Duodenal mucosa (tissue), 2 donors: ENCODE data around the gene ITPR1.
"Not testable (repeated sequence)": the region's sequence is repeated elsewhere in the genome, so short reads cannot be mapped to it uniquely, and the experiment has no call there.

ENCODE experiments used
- H3K27ac ChIP-seq: one replicate; pipeline ENCODE4 v1.7.0; 2013; ENCODE audit warnings: low read depth, low read length
- H3K27me3 ChIP-seq, 2 donors: one replicate each; pipeline ENCODE4 v1.7.0; 2013; ENCODE audit warnings: low read length in 2 of 2, control low read depth in 1 of 2; ENCODE audit not compliant: insufficient read depth in 2 of 2, control insufficient read depth in 1 of 2
- H3K36me3 ChIP-seq, 2 donors: one replicate each; pipeline ENCODE4 v1.7.0; 2013; ENCODE audit warnings: low read length in 2 of 2, control low read depth in 1 of 2; ENCODE audit not compliant: insufficient read depth in 2 of 2, control insufficient read depth in 1 of 2
- H3K4me1 ChIP-seq, 2 donors: one replicate each; pipeline ENCODE4 v1.7.0; 2013; ENCODE audit warnings: low read length in 2 of 2, control low read depth in 1 of 2; ENCODE audit not compliant: insufficient read depth in 2 of 2, control insufficient read depth in 1 of 2
- H3K4me3 ChIP-seq, 2 donors: one replicate each; pipeline ENCODE4 v1.7.0; 2013; ENCODE audit warnings: low read length in 2 of 2, low read depth in 1 of 2
- H3K9ac ChIP-seq, 2 donors: one replicate each; pipeline ENCODE4 v1.7.0; 2013; ENCODE audit warnings: low read length in 2 of 2, low read depth in 1 of 2
- H3K9me3 ChIP-seq, 2 donors: one replicate each; pipeline ENCODE4 v1.7.0; 2013; ENCODE audit warnings: low read length in 2 of 2, control low read depth in 1 of 2; ENCODE audit not compliant: control insufficient read depth in 1 of 2

Gene ITPR1

GRCh38 chr3:4590849-4591248 is 97.7 kb downstream of the ITPR1 start:
- H3K27ac ChIP-seq: not testable (repeated sequence)

GRCh38 chr3:4591669-4592068 is 98.5 kb downstream of the ITPR1 start:
- no peaks in the 10 kb centered on the region for H3K27me3 ChIP-seq
- no peaks in the 10 kb centered on the region for H3K9me3 ChIP-seq
- no peak overlapping the region for H3K27ac ChIP-seq
- no peak overlapping the region for H3K9ac ChIP-seq
- H3K4me1 ChIP-seq: peaks cover 0 to 4% of the 10 kb centered on the region in 2 donors
- H3K4me3 ChIP-seq: no peak overlapping the region
- no peaks in the 10 kb centered on the region for H3K36me3 ChIP-seq

More at GRCh38 chr3:4590849-4591248, 97.7 kb downstream of the ITPR1 start:
- H3K9ac ChIP-seq, H3K27me3 ChIP-seq, H3K4me1 ChIP-seq, H3K4me3 ChIP-seq, H3K9me3 ChIP-seq, H3K36me3 ChIP-seq: not testable (repeated sequence)

GRCh38 chr3:4593014-4593413 is 99.9 kb downstream of the ITPR1 start:
- Histone ChIP-seq H3K9me3 (no peaks in the 10 kb centered on the region), H3K4me1 (peaks cover 0 to 4% of the 10 kb centered on the region in 2 donors), H3K27me3 (no peaks in the 10 kb centered on the region), H3K27ac (no peak overlapping the region), H3K4me3 (no peak overlapping the region), H3K36me3 (no peaks in the 10 kb centered on the region), H3K9ac (no peak overlapping the region)

- Histone ChIP-seq H3K27me3 (no peaks in the 10 kb centered on the region), H3K4me1 (no peaks in the 10 kb centered on the region), H3K9ac (no peak overlapping the region), H3K4me3 (no peak overlapping the region), H3K27ac (no peak overlapping the region), H3K36me3 (no peaks in the 10 kb centered on the region), H3K9me3 (no peaks in the 10 kb centered on the region)
These were observed 102.6 kb downstream of the ITPR1 start for GRCh38 chr3:4595710-4596113.

- Histone ChIP-seq H3K4me1 (no peaks in the 10 kb centered on the region), H3K9me3 (no peaks in the 10 kb centered on the region), H3K9ac (no peak overlapping the region), H3K27me3 (no peaks in the 10 kb centered on the region), H3K27ac (no peak overlapping the region), H3K4me3 (no peak overlapping the region), H3K36me3 (no peaks in the 10 kb centered on the region)
These were observed 103.5 kb downstream of the ITPR1 start for GRCh38 chr3:4596612-4597011.

- Histone ChIP-seq H3K4me3 (no peak overlapping the region), H3K27me3 (no peaks in the 10 kb centered on the region), H3K27ac (no peak overlapping the region), H3K36me3 (no peaks in the 10 kb centered on the region), H3K4me1 (no peaks in the 10 kb centered on the region), H3K9me3 (no peaks in the 10 kb centered on the region), H3K9ac (no peak overlapping the region)
These were observed 104.2 kb downstream of the ITPR1 start for GRCh38 chr3:4597208-4597985.

GRCh38 chr3:4598232-4598631 is 105.1 kb downstream of the ITPR1 start:
- not testable (repeated sequence) for H3K36me3 ChIP-seq, H3K9me3 ChIP-seq, H3K4me1 ChIP-seq, H3K9ac ChIP-seq, H3K27ac ChIP-seq, H3K4me3 ChIP-seq, H3K27me3 ChIP-seq

GRCh38 chr3:4599612-4600011 is 106.5 kb downstream of the ITPR1 start:
- Histone ChIP-seq H3K9ac (no peak overlapping the region), H3K27me3 (no peaks in the 10 kb centered on the region), H3K4me3 (no peak overlapping the region), H3K9me3 (no peaks in the 10 kb centered on the region), H3K27ac (no peak overlapping the region), H3K36me3 (no peaks in the 10 kb centered on the region), H3K4me1 (no peaks in the 10 kb centered on the region)

GRCh38 chr3:4600493-4600892 is 107.3 kb downstream of the ITPR1 start:
- Histone ChIP-seq H3K4me3 (no peak overlapping the region), H3K9me3 (no peaks in the 10 kb centered on the region), H3K9ac (no peak overlapping the region), H3K4me1 (no peaks in the 10 kb centered on the region), H3K27me3 (no peaks in the 10 kb centered on the region), H3K36me3 (no peaks in the 10 kb centered on the region), H3K27ac (no peak overlapping the region)

GRCh38 chr3:4601892-4602291 is 108.7 kb downstream of the ITPR1 start:
- no peaks in the 10 kb centered on the region for H3K4me1 ChIP-seq
- H3K36me3 ChIP-seq: no peaks in the 10 kb centered on the region
- H3K27me3 ChIP-seq: no peaks in the 10 kb centered on the region
- H3K27ac ChIP-seq: no peak overlapping the region
- no peak overlapping the region for H3K4me3 ChIP-seq
- no peak overlapping the region for H3K9ac ChIP-seq
- H3K9me3 ChIP-seq: no peaks in the 10 kb centered on the region
